GM21447 (cell line): ENCODE measurements around the gene B4GALT5.
"Not testable (repeated sequence)": the region's sequence is repeated elsewhere in the genome, so short reads cannot be mapped to it uniquely, and the experiment has no call there.

Source experiments
- ATAC-seq: cut with Tn5 transposase; IDR thresholded peaks from one replicate; pipeline ENCODE4 v1.9.1; 2021; ENCODE audit not compliant: unreplicated experiment

Gene B4GALT5

GRCh38 chr20:49631061-49631716 lies 82.5 kb downstream of the B4GALT5 start:
- ATAC-seq: peak; percentile 39

DNA sequence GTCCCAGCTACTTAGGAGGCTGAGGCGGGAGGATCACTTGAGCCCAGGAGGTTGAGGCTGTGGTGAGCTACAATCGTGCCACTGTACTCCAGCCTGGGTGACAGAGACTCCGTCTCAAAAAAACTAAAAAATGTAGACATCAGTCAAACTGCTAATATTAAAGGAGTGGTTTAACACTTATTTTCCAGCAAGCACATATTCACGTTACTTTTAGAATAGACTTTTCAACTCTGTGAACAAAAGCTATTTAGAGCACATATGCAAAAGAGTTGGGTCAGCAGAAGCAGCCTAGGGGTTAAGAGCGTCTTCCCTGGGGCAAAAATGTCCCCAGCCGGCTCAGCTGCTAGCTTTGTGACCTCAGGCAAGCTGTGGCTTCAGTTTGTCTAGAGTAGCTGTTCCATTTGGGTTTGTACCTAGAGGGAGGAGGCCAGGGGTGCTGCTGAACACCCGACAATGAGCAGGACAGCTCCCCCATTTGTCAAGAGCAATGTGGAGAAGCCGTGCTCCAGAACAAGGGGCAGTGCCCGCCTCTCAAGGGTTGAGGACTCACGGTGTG lies 83.2 kb downstream of the B4GALT5 start:
- ATAC-seq: peak; percentile 74

- ATAC-seq: no peak
These were observed 84.1 kb downstream of the B4GALT5 start for GRCh38 chr20:49629606-49630005.

DNA sequence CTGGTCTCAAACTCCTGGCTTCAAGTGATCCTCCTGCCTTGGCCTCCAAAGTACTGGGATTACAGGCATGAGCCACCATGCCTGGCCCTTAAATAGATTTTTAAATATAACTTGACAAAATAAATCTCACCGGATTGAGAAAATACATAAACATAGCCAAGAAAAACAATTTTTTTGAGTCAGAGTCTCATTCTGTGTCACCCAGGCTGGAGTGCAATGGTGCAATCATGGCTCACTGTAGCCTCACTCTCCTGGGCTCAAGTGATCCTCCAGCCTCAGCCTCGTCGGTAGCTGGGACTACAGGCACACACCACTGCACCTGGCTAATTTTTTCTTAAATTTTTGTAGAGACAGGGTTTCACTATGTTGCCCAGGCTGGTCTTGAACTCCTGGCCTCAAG lies 85.4 kb downstream of the B4GALT5 start:
- ATAC-seq: not testable (repeated sequence)

DNA sequence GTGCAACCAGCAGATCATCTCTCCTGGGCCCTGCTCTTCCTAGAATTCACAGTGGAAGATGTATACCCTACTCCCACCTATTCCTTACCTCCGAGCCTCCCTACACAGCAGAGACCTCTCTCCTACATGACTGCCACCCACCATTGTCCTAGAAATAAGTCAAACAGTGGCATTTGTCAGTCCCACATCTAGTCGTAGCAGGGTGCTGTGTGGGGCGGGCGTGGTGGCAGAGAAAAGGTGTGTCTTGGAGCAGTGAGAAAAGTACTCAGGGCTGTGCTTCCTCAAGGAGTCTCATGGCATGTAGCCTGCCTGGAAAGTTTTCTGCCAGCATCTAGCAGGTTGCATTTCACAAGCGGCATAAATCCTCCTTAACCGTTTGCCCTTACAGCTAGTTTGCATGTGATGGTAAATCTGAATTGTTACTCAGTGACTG lies 86.3 kb downstream of the B4GALT5 start:
- ATAC-seq: no peak

DNA sequence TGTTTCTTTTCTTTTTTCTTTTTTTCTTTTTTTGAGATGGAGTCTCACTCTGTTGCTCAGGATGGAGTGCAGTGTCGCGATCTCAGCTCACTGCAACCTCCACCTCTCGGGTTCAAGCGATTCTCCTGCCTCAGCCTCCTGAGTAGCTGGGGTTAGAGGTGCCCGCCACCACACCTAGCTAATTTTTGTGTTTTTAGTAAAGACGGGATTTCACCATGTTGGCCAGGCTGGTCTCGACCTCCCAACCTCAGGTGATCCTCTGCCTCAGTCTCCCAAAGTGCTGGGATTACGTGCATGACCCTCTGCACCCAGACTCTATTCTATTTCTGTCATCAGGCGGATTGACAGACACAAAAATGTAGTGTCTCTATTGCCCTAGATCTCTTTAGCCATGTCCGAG lies 88.7 kb downstream of the B4GALT5 start:
- not testable (repeated sequence) for ATAC-seq

DNA sequence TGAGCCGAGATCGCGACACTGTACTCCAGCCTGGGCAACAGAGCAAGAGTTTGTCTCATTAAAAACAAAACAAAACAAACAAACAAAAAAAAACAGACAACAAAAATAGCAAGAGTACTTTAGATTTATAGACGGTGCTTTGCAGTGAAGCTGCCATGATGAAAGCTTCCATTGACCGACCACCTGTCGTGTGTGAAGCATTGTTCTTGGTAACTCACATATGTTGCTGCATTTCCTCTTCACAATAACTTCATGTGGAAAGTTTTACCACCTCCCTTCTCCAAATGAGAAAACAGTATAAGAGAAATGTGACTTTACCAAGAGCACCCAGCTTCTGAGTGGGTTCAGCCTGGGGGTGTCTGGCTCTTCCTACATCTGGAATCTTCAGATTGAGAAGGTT lies 89.4 kb downstream of the B4GALT5 start:
- ATAC-seq: no peak

GRCh38 chr20:49622243-49622642 lies 91.4 kb downstream of the B4GALT5 start:
- no peak for ATAC-seq

DNA sequence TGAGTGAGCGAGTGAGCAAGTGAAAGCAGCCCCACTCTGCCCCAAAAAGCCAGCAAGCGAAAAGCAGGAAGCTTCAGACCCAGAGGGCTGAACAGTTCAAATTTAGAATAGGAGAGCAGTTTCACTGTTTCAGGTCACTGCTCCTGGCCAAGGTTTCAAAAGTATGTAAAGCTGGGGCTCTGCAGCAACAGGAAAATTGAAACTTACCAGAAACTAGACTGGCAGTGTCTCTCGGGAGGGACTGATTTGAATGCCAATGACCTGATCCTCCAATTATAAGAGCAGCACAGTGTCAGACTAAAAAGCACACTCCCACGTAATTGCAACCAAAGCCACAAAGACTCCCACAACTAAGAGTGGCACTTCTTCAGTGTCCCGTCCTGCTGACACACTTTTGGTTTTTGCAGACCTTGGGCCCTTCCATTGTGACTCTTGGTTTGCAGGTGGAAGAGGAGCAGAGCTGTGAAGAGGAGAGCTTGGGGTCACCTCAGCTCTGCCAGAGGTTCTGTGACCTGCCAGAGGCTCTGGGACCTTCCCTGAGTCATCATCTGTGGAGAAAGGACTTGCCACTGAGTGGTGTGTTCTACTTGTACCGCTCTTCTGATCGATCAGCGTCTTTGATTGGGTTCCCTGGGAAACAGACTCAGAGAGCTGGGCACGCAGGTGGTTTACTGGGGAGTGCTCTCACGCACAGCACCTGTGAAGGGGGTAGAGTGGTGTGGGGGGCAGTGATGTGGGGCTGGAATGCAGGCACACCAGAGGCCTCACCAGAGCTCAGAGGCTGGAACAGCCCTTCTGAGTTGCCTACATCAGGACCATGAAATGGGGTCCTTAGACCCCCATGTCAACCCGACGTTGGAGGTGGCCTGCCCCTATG lies 93.1 kb downstream of the B4GALT5 start:
- ATAC-seq: peak; percentile 85

DNA sequence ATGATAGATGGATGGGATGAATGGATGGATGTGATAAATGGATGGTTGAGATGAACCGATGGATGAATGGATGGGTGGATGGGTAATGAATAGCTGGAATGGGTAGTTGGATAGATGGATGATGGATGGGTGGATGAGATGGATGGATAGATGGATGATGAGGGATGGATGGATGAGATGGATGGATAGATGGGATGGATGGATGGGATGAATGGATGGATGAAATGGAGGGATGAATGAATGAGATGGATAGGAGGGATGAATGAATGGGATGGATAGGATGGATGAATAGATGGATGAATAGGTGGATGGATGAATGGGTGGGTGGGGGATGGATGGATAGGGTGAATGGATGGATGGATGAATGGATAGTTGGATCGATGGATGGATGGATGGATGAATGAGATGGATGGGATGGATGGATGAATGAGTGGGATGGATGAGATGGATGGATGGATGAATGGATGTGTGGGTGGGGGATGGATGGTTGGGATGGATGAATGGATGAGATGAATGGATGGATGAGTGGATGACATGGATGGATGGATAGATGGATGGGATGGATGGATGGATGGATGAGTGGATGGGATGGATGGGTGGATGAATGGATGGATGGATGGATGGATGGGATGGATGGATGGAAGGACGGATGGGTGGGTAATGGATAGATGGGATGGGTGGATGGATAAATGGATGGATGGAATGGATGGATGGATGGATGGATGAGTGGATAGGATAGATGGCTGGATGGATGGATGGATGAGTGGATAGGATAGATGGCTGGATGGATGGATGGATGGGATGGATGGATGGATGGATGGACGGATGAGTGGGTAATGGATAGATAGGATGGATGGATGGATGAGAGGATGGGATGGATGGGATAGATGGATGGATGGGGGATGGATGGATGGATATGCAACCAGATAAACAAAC lies 94.3 kb downstream of the B4GALT5 start:
- no peak for ATAC-seq

DNA sequence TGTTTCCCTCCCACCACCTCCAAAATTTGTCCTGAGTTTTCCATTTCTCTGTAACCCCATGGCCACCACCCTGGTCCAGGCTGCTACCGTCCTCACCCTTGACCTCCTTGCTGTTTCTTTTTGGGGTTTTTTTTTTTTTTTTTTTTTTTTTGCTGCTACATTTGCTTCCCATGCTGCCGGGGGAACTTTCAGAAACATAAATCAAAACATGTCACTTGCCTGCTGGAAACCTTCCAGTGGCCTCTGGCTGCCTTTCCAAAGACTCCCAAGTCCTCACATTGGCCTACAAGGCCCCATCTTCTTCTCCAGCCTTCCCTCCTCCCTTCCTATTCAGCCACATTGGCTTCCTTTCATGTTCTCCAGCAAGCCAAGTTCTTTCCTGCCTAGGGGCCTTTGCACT lies 95.4 kb downstream of the B4GALT5 start:
- ATAC-seq: no peak

GRCh38 chr20:49617394-49617793 lies 96.3 kb downstream of the B4GALT5 start:
- ATAC-seq: not testable (repeated sequence)

GRCh38 chr20:49616154-49617007 lies 97.3 kb downstream of the B4GALT5 start:
- ATAC-seq: no peak

DNA sequence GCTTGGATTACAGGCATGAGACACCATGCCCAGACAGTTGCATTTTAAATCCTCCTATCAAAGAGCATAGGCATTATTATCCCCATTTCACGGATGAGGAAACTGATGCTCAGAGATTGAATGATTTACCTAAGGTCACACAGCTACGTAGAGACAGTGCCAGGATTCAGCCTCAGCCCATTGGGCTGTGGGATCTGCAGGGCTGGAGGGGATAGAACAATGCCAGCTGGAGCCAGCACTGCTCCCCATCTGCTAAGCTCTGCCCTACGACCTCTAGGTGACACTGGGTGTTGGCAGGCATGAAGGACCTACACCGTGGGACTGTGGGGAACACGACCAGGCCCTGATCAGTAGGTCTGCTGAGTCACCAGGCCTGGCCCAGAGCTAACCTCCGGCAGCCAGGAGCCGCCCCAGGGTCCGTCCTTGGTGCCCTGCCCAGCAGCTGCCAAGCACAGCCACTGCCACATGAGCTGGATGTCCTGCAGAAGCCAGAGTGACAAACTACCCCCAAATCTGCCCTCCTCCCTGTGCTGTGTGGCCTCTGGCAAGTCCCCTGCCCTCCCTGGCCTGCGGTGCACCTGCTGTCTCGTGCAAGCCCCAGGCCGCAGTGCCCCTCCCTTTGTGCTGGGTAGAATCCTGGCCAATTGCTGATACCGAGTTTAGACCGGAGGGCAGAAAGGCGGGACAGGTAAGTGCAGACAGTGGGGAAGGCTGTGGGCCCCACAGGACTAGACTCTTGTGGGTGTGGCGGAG lies 98.1 kb downstream of the B4GALT5 start:
- no peak for ATAC-seq

- not testable (repeated sequence) for ATAC-seq
These were observed 98.7 kb downstream of the B4GALT5 start for GRCh38 chr20:49615051-49615400.

- ATAC-seq: no peak
These were observed 99.2 kb downstream of the B4GALT5 start for GRCh38 chr20:49614338-49615050.

GRCh38 chr20:49612127-49612738 lies 101.4 kb downstream of the B4GALT5 start:
- ATAC-seq: no peak

DNA sequence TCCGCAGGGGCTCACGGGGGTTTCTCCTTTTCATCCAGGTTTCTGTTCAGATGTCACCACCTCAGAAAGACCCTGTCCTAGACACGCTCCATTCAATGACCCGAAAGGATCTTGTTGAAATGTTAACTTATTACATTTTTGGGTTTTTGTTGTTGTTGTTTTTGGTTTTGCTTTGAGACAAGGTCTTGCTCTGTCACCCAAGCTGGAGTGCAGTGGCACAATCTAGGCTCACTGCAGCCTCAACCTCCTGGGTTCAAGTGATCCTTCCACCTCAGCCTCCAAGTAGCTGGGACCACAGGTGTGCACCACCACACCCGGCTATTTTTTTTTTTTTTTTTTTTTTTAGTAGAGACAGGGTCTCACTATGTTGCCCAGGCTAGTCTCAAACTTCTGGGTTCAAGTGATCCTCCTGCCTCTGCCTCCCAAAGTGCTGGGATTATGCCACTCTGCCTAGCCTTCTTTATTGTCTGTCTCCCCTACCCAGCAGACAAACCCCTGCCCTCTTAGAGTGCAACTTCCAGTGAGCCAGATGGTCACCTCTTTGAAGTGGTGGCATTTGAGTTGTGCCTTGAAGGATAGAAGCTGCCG lies 102.0 kb downstream of the B4GALT5 start:
- ATAC-seq: not testable (repeated sequence)
